Neural progenitor cell (in vitro differentiated cells): ENCODE data around the gene LOXHD1. TPM values are rescaled to one million over a fixed set of nuclear protein-coding genes. Genes with fewer than 3 reads are reported as not detected.

ENCODE experiments used
- DNase-seq: peaks from one replicate; pipeline ENCODE4 v3.0.0-alpha.2; 2016; ENCODE audit warnings: low spot score
- H2AFZ ChIP-seq: fragments of 200-600 bp; sonication (generic); replicated peaks from 2 replicates; pipeline ENCODE4 v1.6.1; 2016; ENCODE audit warnings: antibody characterized with exemption
- H3F3A ChIP-seq: fragments of 200-600 bp; sonication (generic); 2 replicates; pipeline ENCODE4 v1.6.1; 2016; ENCODE audit warnings: antibody characterized with exemption, low read depth
- H3K27ac ChIP-seq: fragments of 200-600 bp; sonication (generic); 2 replicates; pipeline ENCODE4 v1.5.1; 2016; ENCODE audit warnings: mild to moderate bottlenecking
- H3K27me3 ChIP-seq: fragments of 200-600 bp; sonication (generic); 2 replicates; pipeline ENCODE4 v1.6.1; 2016; ENCODE audit warnings: mild to moderate bottlenecking, moderate library complexity
- H3K36me3 ChIP-seq: fragments of 200-600 bp; sonication (generic); 2 replicates; pipeline ENCODE4 v1.5.1; 2016
- H3K4me1 ChIP-seq: fragments of 200-600 bp; sonication (generic); 2 replicates; pipeline ENCODE4 v1.6.1; 2016; ENCODE audit warnings: mixed run types
- H3K4me2 ChIP-seq: fragments of 200-600 bp; sonication (generic); 2 replicates; pipeline ENCODE4 v1.6.1; 2016
- H3K4me3 ChIP-seq: fragments of 200-600 bp; sonication (generic); 2 replicates; pipeline ENCODE4 v1.5.1; 2016
- H3K79me2 ChIP-seq: fragments of 200-600 bp; sonication (generic); 2 replicates; pipeline ENCODE4 v1.6.1; 2016; ENCODE audit warnings: low read depth
- H3K9ac ChIP-seq: fragments of 200-600 bp; sonication (generic); 2 replicates; pipeline ENCODE4 v1.6.1; 2016
- H3K9me3 ChIP-seq: fragments of 200-600 bp; sonication (generic); 2 replicates; pipeline ENCODE4 v1.5.1; 2016; ENCODE audit warnings: low read depth
- H4K20me1 ChIP-seq: fragments of 200-600 bp; sonication (generic); 2 replicates; pipeline ENCODE4 v1.6.1; 2016; ENCODE audit warnings: low read depth
- H3K27ac Mint-ChIP-seq: 3 replicates; pipeline ENCODE4 v1.8.0; 2021; ENCODE audit warnings: mixed read lengths
- H3K27me3 Mint-ChIP-seq: 2 replicates; pipeline ENCODE4 v1.8.0; 2022; ENCODE audit warnings: low read depth, mild to moderate bottlenecking, inconsistent platforms, moderate library complexity, mixed read lengths; ENCODE audit not compliant: insufficient read depth
- H3K36me3 Mint-ChIP-seq: 3 replicates; pipeline ENCODE4 v1.8.0; 2021; ENCODE audit warnings: mixed read lengths
- H3K4me1 Mint-ChIP-seq: 3 replicates; pipeline ENCODE4 v1.8.0; 2021; ENCODE audit warnings: mixed read lengths
- H3K4me3 Mint-ChIP-seq: 3 replicates; pipeline ENCODE4 v1.8.0; 2021; ENCODE audit warnings: mild to moderate bottlenecking, moderate library complexity, mixed read lengths
- H3K9me3 Mint-ChIP-seq: 3 replicates; pipeline ENCODE4 v1.8.0; 2020; ENCODE audit warnings: mixed read lengths
- CTCF ChIP-seq: fragments of 200-600 bp; sonication (generic); IDR thresholded peaks from 2 replicates; pipeline ENCODE4 v1.5.1; 2017; ENCODE audit warnings: antibody characterized with exemption, mild to moderate bottlenecking
- EZH2 ChIP-seq: fragments of 200-600 bp; sonication (generic); IDR thresholded peaks from 2 replicates; pipeline ENCODE4 v1.6.1; 2017; ENCODE audit warnings: antibody characterized with exemption, mild to moderate bottlenecking, moderate library complexity
- EZH2phosphoT487 ChIP-seq: fragments of 200-600 bp; sonication (generic); IDR thresholded peaks from 2 replicates; pipeline ENCODE4 v1.6.1; 2017; ENCODE audit warnings: antibody characterized with exemption
- total RNA-seq: library from RNA; depleted of rRNA; stranded (reverse); fragments of >200 nt; gene quantifications from 2 replicates; pipeline ENCODE4 v1.2.3, GENCODE V29; 2015; ENCODE audit warnings: low replicate concordance

Gene LOXHD1
- total RNA-seq, 1 donor from 2014 or later, result not detected

- H3K27me3 Mint-ChIP-seq, result peaks cover 9% of the 10 kb centered on the region
- H4K20me1 ChIP-seq, result no peaks in the 10 kb centered on the region
- no peaks in the 10 kb centered on the region for H3K27me3 ChIP-seq
- no peaks in the 10 kb centered on the region for H3K9me3 ChIP-seq
- peaks cover 6% of the 10 kb centered on the region for H3K4me1 Mint-ChIP-seq
- no peak overlapping the region for H3K27ac Mint-ChIP-seq
- H3K9ac ChIP-seq, result no peak overlapping the region
- H3K36me3 ChIP-seq, result no peaks in the 10 kb centered on the region
- DNase-seq, result no peak
- H3F3A ChIP-seq, result no peaks in the 10 kb centered on the region
- no peak overlapping the region for H3K4me3 ChIP-seq
- H3K27ac ChIP-seq, result no peak overlapping the region
- H3K36me3 Mint-ChIP-seq, result no peaks in the 10 kb centered on the region
- no peaks in the 10 kb centered on the region for H3K79me2 ChIP-seq
- no peaks in the 10 kb centered on the region for H3K9me3 Mint-ChIP-seq
- H3K4me2 ChIP-seq, result no peak overlapping the region
- TF ChIP-seq EZH2, result no peak
- no peak for TF ChIP-seq EZH2phosphoT487
- TF ChIP-seq CTCF, result no peak
- no peaks in the 10 kb centered on the region for H3K4me1 ChIP-seq
- H2AFZ ChIP-seq, result no peak overlapping the region
- H3K4me3 Mint-ChIP-seq, result no peak overlapping the region
These were observed 23.0 kb upstream of the LOXHD1 start for GRCh38 chr18:46679846-46680598.

GRCh38 chr18:46678785-46679399, 21.9 kb upstream of the LOXHD1 start:
- Histone ChIP-seq H3K4me1 (no peaks in the 10 kb centered on the region), H4K20me1 (no peaks in the 10 kb centered on the region), H3K4me2 (no peak overlapping the region), H3K9ac (no peak overlapping the region), H3K27ac (no peak overlapping the region), H3K9me3 (no peaks in the 10 kb centered on the region), H3K79me2 (no peaks in the 10 kb centered on the region), H3K27me3 (no peaks in the 10 kb centered on the region), H3K36me3 (no peaks in the 10 kb centered on the region), H3K4me3 (no peak overlapping the region), H3F3A (no peaks in the 10 kb centered on the region), H2AFZ (no peak overlapping the region)
- TF ChIP-seq EZH2, result no peak
- TF ChIP-seq CTCF, result no peak
- TF ChIP-seq EZH2phosphoT487, result no peak
- H3K9me3 Mint-ChIP-seq, result no peaks in the 10 kb centered on the region
- H3K27ac Mint-ChIP-seq, result no peak overlapping the region
- H3K27me3 Mint-ChIP-seq, result peaks cover 12% of the 10 kb centered on the region
- DNase-seq, result no peak
- H3K4me3 Mint-ChIP-seq, result no peak overlapping the region
- H3K36me3 Mint-ChIP-seq, result no peaks in the 10 kb centered on the region
- H3K4me1 Mint-ChIP-seq, result peaks cover 6% of the 10 kb centered on the region

- no peaks in the 10 kb centered on the region for H3K27me3 ChIP-seq
- no peak for DNase-seq
- no peaks in the 10 kb centered on the region for H3K4me1 ChIP-seq
- H3K4me3 Mint-ChIP-seq, result no peak overlapping the region
- no peaks in the 10 kb centered on the region for H3K79me2 ChIP-seq
- H3K9ac ChIP-seq, result no peak overlapping the region
- no peak overlapping the region for H3K4me2 ChIP-seq
- H3K27me3 Mint-ChIP-seq, result peaks cover 12% of the 10 kb centered on the region
- no peak for TF ChIP-seq EZH2
- no peak for TF ChIP-seq CTCF
- no peak for TF ChIP-seq EZH2phosphoT487
- no peaks in the 10 kb centered on the region for H3F3A ChIP-seq
- H2AFZ ChIP-seq, result no peak overlapping the region
- no peak overlapping the region for H3K27ac Mint-ChIP-seq
- peaks cover 6% of the 10 kb centered on the region for H3K4me1 Mint-ChIP-seq
- no peaks in the 10 kb centered on the region for H4K20me1 ChIP-seq
- H3K36me3 ChIP-seq, result no peaks in the 10 kb centered on the region
- no peaks in the 10 kb centered on the region for H3K9me3 Mint-ChIP-seq
- H3K27ac ChIP-seq, result no peak overlapping the region
- no peaks in the 10 kb centered on the region for H3K9me3 ChIP-seq
- H3K4me3 ChIP-seq, result no peak overlapping the region
- no peaks in the 10 kb centered on the region for H3K36me3 Mint-ChIP-seq
These were observed 21.0 kb upstream of the LOXHD1 start for GRCh38 chr18:46678041-46678440.
